GM23248 (cell line): ENCODE results near the gene ADAMTSL4.

Experiments used
- EZH2 ChIP-seq: fragments of 200-600 bp; sonication (generic); IDR thresholded peaks from 2 replicates; pipeline ENCODE4 v1.6.1; 2018; ENCODE audit warnings: antibody characterized with exemption, mild to moderate bottlenecking; ENCODE audit not compliant: insufficient read depth, poor library complexity, severe bottlenecking
- EZH2phosphoT487 ChIP-seq: fragments of 200-600 bp; sonication (generic); IDR thresholded peaks from 2 replicates; pipeline ENCODE4 v1.6.1; 2018; ENCODE audit warnings: antibody characterized with exemption, moderate library complexity, mild to moderate bottlenecking, low read depth; ENCODE audit not compliant: insufficient read depth

- no peak for TF ChIP-seq EZH2phosphoT487
- TF ChIP-seq EZH2, result no peak
Observed at GRCh38 chr1:150576367-150576711, 27.1 kb downstream of the ADAMTSL4 start.
